ENCODE results near the gene MAP2K6.
A peak's percentile ranks its signal among the peaks of the same experiment; 100 is the strongest.

The MAP2K6 gene

GRCh38 chr17:69423450-69423849 is 9.0 kb downstream of the MAP2K6 start:
- no peaks in the 10 kb centered on the region for H3K36me3 ChIP-seq (ENCODE audit: insufficient read depth, low read length)
- H3K27me3 ChIP-seq (ENCODE audit: insufficient read depth, low read length, poor library complexity, severe bottlenecking): no peaks in the 10 kb centered on the region
- H2AFZ ChIP-seq (ENCODE audit: low read length): no peak overlapping the region
- H3K4me2 ChIP-seq (ENCODE audit: low read depth, low read length, poor library complexity, severe bottlenecking): peak overlapping the region; percentile 83
- H3F3A ChIP-seq (ENCODE audit: low read depth): 0 out of 2 replicates have a peak, but pooled peaks cover 4% of the 10 kb centered on the region
- H3K9me2 ChIP-seq (replicated peaks; ENCODE audit: low read depth, low read length): no peaks in the 10 kb centered on the region
- peaks cover 65% of the 10 kb centered on the region for H3K4me1 ChIP-seq (ENCODE audit: insufficient read depth, low read length, poor library complexity, severe bottlenecking)
- peak overlapping the region; percentile 46 for H3K9ac ChIP-seq (ENCODE audit: low read depth, low read length, poor library complexity, severe bottlenecking)
- no peaks in the 10 kb centered on the region for H3K9me3 ChIP-seq (ENCODE audit: insufficient read depth, low read depth, low read length)
- TF ChIP-seq EZH2phosphoT487 (IDR thresholded peaks at IDR 0.05; ENCODE audit: borderline replicate concordance): no peak
- no peak for TF ChIP-seq CTCF (conservative IDR thresholded peaks at IDR 0.05; ENCODE audit: low read length)
- H3K4me3 ChIP-seq (ENCODE audit: low read length, poor library complexity, severe bottlenecking): peak overlapping the region; percentile 68
- H4K20me1 ChIP-seq (ENCODE audit: insufficient read depth, low read length, poor library complexity, severe bottlenecking): peaks cover 15% of the 10 kb centered on the region
- peaks cover 74% of the 10 kb centered on the region for H3K79me2 ChIP-seq (ENCODE audit: insufficient read depth, low read length)

- Histone ChIP-seq H3F3A (ENCODE audit: low read depth) (0 out of 2 replicates have a peak, but pooled peaks cover 4% of the 10 kb centered on the region), H3K4me1 (ENCODE audit: insufficient read depth, low read length, poor library complexity, severe bottlenecking) (peaks cover 57% of the 10 kb centered on the region), H3K79me2 (ENCODE audit: insufficient read depth, low read length) (peaks cover 71% of the 10 kb centered on the region), H3K36me3 (ENCODE audit: insufficient read depth, low read length) (no peaks in the 10 kb centered on the region), H2AFZ (ENCODE audit: low read length) (no peak overlapping the region), H4K20me1 (ENCODE audit: insufficient read depth, low read length, poor library complexity, severe bottlenecking) (peaks cover 6% of the 10 kb centered on the region), H3K4me2 (ENCODE audit: low read depth, low read length, poor library complexity, severe bottlenecking) (peak overlapping the region; percentile 83), H3K9me2 (replicated peaks; ENCODE audit: low read depth, low read length) (no peaks in the 10 kb centered on the region), H3K9me3 (ENCODE audit: insufficient read depth, low read depth, low read length) (no peaks in the 10 kb centered on the region), H3K27me3 (ENCODE audit: insufficient read depth, low read length, poor library complexity, severe bottlenecking) (no peaks in the 10 kb centered on the region), H3K4me3 (ENCODE audit: low read length, poor library complexity, severe bottlenecking) (peak overlapping the region; percentile 68), H3K9ac (ENCODE audit: low read depth, low read length, poor library complexity, severe bottlenecking) (peak overlapping the region; percentile 46)
- TF ChIP-seq EZH2phosphoT487 (IDR thresholded peaks at IDR 0.05; ENCODE audit: borderline replicate concordance) (no peak), CTCF (conservative IDR thresholded peaks at IDR 0.05; ENCODE audit: low read length) (no peak)
Observed at GRCh38 chr17:69424287-69425041, 10.0 kb downstream of the MAP2K6 start.

- no peak overlapping the region for H2AFZ ChIP-seq (ENCODE audit: low read length)
- no peak overlapping the region for H3K9ac ChIP-seq (ENCODE audit: low read depth, low read length, poor library complexity, severe bottlenecking)
- no peaks in the 10 kb centered on the region for H3K27me3 ChIP-seq (ENCODE audit: insufficient read depth, low read length, poor library complexity, severe bottlenecking)
- no peaks in the 10 kb centered on the region for H3K36me3 ChIP-seq (ENCODE audit: insufficient read depth, low read length)
- H3F3A ChIP-seq (ENCODE audit: low read depth): 0 out of 2 replicates have a peak, but pooled peaks cover 3% of the 10 kb centered on the region
- peaks cover 61% of the 10 kb centered on the region for H3K79me2 ChIP-seq (ENCODE audit: insufficient read depth, low read length)
- H4K20me1 ChIP-seq (ENCODE audit: insufficient read depth, low read length, poor library complexity, severe bottlenecking): peaks cover 6% of the 10 kb centered on the region
- no peak overlapping the region for H3K4me2 ChIP-seq (ENCODE audit: low read depth, low read length, poor library complexity, severe bottlenecking)
- no peak overlapping the region for H3K4me3 ChIP-seq (ENCODE audit: low read length, poor library complexity, severe bottlenecking)
- H3K9me2 ChIP-seq (replicated peaks; ENCODE audit: low read depth, low read length): no peaks in the 10 kb centered on the region
- H3K4me1 ChIP-seq (ENCODE audit: insufficient read depth, low read length, poor library complexity, severe bottlenecking): peaks cover 53% of the 10 kb centered on the region
- TF ChIP-seq CTCF (conservative IDR thresholded peaks at IDR 0.05; ENCODE audit: low read length): no peak
- no peak for TF ChIP-seq EZH2phosphoT487 (IDR thresholded peaks at IDR 0.05; ENCODE audit: borderline replicate concordance)
- H3K9me3 ChIP-seq (ENCODE audit: insufficient read depth, low read depth, low read length): no peaks in the 10 kb centered on the region
Observed at GRCh38 chr17:69425978-69426377, 11.5 kb downstream of the MAP2K6 start.
